OCI-LY1 (cell line): Measurements from ENCODE around the gene EBI3.

Experiments
- EZH2 ChIP-seq: fragments of 200-600 bp; sonication (generic), shearing (Covaris generic); IDR thresholded peaks from 2 replicates; pipeline ENCODE4 v1.8.0; 2017; ENCODE audit warnings: borderline replicate concordance, mixed run types, mild to moderate bottlenecking, antibody characterized with exemption, low read length, moderate library complexity, mixed read lengths
- TF ChIP-seq, protein P1 (sequence below): fragments of 200-600 bp; sonication (generic), shearing (Covaris generic); IDR thresholded peaks from 2 replicates; pipeline ENCODE4 v1.5.1; 2017; ENCODE audit warnings: mild to moderate bottlenecking, antibody characterized with exemption, low read length, moderate library complexity, mixed read lengths

DNA sequence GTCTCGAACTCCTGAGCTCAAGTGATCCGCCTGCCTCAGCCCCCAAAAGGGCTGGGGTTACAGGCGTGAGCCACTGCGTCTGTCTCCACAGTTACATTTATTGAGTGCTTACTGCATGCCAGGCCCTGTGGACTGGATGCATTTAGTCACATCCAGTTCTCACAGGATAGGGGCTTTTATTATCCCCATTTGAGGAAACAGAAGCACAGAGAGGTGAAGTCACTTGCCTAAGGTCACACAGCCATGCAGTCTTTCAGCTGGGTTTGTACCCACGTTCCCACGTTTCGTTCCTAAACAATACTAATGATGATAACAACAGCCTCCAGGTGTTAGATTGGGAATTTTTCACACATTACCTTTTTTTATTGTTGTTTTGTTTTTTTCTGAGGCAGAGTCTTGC lies 9.1 kb upstream of the EBI3 start:
- TF ChIP-seq, protein P1, sequence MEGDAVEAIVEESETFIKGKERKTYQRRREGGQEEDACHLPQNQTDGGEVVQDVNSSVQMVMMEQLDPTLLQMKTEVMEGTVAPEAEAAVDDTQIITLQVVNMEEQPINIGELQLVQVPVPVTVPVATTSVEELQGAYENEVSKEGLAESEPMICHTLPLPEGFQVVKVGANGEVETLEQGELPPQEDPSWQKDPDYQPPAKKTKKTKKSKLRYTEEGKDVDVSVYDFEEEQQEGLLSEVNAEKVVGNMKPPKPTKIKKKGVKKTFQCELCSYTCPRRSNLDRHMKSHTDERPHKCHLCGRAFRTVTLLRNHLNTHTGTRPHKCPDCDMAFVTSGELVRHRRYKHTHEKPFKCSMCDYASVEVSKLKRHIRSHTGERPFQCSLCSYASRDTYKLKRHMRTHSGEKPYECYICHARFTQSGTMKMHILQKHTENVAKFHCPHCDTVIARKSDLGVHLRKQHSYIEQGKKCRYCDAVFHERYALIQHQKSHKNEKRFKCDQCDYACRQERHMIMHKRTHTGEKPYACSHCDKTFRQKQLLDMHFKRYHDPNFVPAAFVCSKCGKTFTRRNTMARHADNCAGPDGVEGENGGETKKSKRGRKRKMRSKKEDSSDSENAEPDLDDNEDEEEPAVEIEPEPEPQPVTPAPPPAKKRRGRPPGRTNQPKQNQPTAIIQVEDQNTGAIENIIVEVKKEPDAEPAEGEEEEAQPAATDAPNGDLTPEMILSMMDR: no peak
- no peak for TF ChIP-seq EZH2
